Right renal pelvis (tissue), 4 donors: ENCODE measurements around the gene NPAS1. TPM values are rescaled to one million over a fixed set of nuclear protein-coding genes. Genes with fewer than 3 reads are reported as not detected.
A peak's percentile ranks its signal among the peaks of the same experiment; 100 is the strongest.

Source experiments
- DNase-seq, 4 donors: peaks; one replicate each; pipeline ENCODE4 v3.0.0-alpha.2; 2013; ENCODE audit warnings: low read depth in 4 of 4, low spot score in 3 of 4, missing footprints in 1 of 4
- polyA plus RNA-seq, 4 donors: library from polyadenylated mRNA; unstranded; fragments of 120-200 nt; gene quantifications; one replicate each; pipeline ENCODE4 v1.2.1, GENCODE V29; 2013; ENCODE audit not compliant: insufficient read length in 4 of 4

Gene NPAS1
- polyA plus RNA-seq, 4 donors = 1.3 to 3.1 (median 1.4) TPM

DNA sequence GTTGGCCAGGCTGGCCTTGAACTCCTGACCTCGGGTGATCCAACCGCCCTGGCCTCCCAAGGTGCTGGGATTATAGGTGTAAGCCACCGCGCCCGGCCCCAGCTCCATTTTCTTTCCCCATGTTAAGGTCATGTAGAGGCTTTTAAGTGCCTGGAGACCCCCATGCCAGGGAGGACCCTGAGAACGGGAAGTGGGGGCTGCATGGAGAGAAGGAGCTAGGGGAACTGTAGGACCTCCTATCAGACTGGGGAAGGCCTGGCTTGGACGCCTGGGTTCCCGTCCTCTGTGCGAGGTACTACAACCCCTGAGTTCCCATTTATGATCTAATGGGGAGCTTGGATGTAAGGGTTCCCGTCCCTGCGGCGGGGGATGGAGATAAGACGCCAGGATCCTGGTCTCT is 714 bp upstream of the NPAS1 start:
- DNase-seq = no peak

DNA sequence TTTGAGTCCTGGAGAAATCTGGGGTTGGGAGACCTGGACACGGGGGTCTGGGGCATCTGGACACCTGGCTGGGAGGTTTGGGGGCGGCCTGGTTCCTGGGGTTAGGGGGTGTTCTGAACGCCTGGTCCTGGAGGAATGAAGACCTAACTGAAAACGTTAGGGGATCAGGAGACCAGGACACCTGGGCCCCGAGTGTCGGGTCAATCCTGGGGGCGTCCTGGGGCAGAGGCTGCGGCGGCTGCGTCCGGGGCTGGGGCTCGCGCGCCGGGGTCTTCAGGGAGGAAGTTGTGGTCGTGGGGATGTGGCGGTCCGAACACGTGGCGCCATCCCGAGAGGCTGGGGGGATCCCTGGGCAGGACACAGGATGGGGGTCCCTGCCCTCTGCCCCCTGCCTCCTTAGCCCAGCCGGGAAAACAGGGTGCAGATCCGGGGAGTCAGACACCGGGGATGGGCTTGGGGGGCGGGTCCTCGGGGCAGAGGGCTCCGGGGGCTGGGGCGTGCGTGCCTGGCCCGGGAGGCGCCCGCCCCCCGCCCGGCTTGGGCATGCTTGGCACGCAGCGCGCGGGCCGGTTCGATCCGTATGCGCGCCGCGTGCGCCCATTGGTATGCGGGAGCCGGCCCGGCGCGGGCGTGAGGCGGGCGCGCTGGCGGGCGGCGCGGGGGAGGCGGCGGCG is 632 bp downstream of the NPAS1 start:
- DNase-seq = no peak

DNA sequence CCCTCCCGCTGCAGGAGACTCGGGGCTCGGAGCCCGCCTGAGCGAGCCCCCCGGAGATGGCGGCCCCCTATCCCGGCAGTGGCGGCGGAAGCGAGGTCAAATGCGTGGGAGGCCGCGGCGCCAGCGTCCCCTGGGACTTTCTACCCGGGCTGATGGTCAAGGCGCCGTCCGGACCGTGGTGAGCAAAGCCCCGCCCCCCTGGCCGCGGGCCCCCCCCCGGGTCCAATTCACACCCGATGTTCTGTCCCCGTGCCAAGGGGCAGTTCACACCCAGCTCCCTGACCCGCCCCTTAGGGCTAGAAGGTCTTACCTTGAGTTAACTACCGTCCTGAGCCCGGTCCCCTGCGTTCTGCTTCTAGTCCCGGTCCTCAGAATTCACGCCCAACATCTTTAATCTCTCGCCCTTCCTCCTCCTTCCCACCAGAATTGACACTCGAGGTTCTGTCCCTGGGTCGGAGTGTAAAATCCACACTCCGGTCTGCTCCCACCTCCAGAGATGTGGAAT is 1.4 kb downstream of the NPAS1 start:
- DNase-seq = no peak

DNA sequence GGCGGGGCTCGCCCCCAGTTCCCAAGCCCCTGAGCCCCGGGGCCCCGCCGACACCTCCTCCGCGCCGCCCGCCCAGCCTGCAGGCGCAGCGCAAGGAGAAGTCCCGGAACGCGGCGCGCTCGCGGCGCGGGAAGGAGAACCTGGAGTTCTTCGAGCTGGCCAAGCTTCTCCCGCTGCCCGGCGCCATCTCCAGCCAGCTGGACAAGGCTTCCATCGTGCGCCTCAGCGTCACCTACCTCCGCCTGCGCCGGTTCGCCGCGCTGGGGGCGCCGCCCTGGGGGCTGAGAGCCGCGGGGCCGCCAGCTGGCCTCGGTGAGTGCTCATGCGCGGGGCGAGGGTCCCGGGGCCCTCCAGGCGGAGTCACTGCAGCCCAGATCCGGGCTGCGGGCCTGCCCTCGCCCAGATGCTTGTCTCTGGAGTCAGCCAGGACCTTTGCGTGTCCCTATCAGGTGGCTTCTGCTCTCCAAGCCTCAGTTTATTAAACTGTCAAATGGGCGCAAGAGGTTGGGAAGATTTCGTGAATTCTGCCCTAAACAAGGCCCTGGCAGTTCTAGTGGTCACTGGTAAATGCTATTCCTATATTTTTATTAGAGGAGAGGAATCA is 2.0 kb downstream of the NPAS1 start:
- no peak for DNase-seq

DNA sequence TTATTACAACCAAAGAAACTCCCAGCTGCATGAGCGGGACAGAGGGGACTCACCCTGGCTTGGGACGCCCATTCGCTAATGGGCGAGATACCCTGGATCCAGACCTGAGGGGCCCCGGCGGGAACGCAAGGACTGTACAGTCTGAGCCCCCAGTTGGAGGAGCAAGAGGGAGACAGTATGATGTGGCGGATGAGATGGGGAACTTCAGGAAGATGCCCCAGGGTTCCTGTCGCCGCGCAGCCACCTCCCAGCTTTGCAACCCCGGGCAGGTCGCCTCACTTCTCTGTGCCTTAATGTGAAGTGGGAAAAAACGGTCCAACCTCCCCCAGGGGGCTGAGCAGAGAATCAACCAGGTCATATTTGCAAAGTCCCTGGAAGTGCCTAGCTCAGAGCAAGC is 2.5 kb downstream of the NPAS1 start:
- no peak for DNase-seq

DNA sequence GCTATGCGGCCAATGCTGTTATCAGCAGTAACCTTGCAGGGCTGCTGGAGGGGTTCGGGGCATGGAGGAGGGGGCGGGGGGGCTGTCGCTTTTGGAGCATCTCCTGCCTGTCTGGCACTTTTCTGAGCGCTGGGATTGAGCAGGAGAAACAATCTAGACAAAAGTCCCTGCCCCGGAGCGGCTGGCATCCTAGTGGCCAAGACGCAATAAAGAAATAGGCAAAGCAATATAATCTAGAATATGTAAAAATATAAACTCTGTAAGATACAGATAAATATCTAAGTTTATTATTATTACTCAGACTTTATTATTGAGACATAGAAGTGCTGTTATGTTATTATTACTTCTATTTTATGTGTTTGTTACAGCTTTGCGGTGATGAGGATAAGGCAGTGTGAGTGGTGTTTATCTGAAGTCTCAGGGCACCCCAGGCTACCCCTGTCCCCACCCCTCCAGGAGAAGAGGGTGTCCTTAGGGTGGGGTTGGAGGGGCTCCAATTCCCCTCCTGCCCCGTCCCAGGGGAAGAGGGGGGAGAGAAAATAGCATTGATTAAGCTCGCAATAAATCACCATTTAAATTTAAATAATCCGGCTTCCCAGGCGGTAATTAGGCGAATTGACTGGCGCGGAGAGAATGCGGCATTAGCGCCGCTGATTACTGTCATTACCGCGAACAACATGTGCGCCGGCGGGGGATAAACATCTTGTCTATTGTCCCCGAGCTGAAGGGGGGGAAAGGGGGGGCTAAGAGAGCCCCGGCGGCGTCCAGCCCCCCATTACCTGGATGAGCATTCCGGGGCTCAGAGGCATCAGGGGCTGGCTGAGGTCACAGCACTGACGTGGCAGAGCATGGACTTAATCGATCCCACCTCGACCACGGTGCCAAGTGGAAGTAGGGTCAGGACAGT is 3.2 kb downstream of the NPAS1 start:
- no peak for DNase-seq

DNA sequence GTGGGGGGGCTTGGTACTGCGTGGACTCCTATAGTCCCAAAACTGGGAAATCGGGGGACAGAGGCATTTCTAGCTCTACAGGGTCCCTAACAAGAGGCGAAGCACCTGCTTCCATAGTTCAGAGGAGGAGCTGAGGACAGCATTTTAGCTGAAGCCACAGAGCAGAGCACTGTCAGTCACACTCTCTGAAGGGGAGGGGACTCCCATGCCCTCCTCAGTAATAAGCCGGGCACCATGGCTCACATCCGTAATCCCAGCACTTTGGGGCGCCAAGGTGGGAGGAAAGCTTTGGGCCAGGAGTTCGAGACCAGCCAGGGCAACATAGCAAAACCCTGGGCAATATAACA is 3.8 kb downstream of the NPAS1 start:
- DNase-seq = no peak

DNA sequence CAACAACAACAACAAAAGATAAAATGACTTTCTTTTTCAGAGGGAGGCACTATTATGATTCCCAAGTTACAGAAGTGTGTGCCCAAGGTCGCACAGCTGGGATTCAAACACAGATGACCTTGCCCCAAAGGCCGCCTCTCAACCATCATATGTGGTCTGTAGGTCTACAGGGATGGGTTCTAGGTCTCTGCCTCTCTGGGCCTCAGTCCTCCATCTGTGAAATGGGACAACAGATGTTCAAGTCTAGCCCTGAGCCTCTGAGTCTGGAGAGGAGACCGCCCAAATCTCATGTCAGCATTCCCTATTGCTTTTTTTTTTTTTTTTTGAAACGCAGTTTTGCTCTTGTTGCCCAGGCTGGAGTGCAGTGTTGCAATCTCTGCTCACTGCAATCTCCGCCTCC is 4.9 kb downstream of the NPAS1 start:
- DNase-seq = no peak

DNA sequence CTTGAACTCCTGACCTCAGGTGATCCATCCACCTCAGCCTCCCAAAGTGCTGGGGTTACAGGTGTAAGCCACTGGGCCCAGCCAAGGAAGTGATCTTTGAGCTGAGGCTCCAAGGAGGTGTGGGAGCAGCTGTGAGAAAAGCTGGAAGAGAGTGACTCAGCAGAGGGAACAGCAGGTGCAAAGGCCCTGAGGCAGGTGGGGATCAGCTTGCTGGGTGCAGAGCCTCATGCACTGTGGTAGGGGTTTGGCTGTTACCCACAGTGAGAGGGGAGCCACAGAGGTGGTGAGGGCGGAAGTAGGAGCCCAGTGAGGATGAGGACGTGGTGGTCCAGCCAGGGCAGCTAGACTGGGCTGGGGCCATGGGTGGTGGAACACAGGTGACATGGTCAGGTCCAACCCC is 6.5 kb downstream of the NPAS1 start:
- no peak for DNase-seq

DNA sequence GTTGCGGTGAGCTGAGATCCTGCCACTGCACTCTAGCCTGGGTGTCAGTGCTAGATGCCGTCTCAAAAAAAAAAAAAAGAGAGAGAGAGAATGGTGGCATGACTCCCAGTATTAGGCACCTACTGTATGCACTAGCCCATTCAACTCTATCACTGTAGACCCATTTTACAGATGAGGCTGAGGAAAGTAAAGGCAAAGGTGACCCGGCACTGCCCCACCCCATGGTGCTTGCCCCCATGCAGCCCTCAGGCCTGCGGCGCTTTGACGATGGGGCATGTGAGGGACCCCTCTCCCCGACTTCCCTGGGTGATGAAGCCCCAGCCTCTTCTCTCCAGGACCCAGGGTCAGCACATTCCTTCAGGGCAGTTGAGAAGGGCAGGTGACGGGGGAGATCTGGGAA is 7.3 kb downstream of the NPAS1 start:
- DNase-seq = no peak

DNA sequence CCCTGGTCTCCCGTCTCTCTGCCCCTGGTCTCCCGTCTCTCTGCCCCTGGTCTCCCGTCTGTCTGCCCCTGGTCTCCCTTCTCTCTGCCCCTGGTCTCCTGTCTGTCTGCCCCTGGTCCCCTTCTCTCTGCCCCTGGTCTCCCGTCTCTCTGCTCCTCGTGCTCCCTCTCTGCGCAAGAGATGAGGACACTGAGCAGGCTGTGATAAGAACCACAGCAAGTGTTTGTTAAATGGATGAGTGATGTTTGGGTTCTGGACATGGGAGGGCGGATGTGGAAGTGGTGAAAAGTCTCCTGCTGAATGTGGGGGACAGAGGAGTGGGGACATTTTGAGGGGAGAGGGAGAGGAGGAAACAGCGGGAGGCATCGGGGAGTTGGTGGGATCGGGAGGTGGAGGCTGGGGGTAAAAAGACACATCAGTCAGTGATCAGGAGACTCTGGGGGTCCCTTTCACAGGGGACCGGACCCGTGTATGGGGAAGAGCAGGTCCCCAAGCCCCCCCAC is 8.0 kb downstream of the NPAS1 start:
- no peak for DNase-seq

DNA sequence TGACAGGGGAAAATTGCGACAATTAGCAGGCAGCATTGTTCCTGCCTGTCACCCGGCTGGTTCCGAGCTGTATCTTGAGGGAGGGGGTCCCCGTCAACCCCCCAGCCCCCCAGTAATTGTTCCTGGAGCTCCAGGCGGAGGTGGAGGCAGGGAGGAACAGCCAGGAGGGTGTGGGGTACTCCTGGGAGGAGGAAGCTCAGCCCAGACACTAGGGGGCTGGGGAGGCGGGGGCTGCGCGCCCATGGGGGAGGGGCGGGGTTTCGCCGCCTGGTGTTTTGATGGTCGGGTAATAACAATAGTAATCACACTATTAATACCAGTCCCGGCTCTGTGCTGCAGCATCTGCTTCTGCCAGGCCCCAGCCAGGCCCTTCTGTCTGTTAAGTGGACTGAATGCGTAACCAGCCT is 8.6 kb downstream of the NPAS1 start:
- DNase-seq = no peak

DNA sequence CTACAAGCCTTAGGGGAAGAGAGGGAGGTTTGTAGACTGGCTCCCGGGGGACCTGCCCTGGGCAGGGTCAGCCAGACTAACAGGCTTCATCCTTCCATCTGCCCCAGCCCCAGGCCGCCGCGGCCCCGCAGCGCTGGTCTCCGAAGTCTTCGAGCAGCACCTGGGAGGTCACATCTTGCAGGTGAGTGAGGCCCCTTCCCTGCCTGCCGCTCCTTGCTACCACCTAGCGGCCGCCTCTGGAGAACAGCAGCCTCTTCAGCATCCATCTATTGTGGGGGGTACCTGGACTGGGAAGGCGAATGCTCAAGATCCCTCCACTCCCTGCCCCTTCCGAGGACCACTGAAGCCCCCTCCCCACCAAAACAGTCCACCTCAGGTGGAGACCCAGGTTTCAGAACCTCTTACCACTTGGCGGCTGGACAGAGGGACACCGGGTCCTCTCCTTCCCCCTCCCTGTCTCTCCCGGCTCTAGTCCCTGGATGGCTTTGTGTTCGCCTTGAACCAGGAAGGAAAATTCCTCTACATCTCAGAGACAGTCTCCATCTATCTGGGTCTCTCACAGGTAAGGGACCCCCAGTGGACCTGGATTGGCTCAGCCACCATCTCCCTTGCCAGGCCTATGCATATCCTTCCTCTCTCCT is 12.7 kb downstream of the NPAS1 start:
- no peak for DNase-seq

DNA sequence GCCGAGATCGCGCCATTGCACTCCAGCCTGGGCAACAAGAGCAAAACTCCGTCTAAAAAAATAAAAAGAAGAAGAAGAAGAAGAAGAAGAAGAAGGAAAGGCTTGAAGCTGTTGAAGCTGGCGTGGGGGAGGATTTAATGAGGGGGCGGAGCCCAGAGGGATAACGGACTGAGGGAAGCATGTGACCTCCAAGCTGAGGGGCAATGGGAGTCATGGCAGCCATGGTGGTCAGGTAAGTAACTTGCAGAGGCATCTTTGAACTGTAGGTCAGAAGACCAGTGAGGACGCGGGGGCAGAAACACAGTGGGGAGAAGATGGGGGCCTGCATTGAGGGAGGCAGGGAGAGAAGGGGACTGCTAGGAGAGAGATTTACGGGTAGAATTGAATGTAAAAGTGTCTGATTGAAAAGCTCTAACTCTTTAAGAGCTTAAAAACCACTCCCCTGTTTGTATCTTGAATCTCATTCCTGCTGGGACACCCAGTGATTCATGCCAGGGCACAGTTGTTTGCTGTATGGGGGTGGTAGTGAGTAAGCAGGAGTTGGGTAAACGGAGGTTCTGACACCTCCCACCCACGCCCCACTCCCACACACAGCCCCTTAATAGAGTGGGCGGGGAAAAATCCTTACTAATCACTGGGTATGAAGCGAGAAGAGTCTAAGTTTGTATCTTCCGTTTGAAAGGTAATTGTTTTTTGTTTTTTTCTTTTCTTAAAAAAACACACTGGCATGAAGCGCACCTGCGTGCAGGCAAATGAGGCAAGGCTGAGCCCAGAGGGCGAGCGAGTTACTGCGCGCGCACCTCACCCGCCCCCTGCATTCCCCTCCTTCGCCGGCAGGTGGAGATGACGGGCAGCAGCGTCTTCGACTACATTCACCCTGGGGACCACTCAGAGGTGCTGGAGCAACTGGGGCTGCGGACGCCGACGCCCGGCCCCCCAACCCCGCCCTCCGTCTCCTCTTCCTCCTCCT is 15.8 kb downstream of the NPAS1 start:
- peak; percentile 71 to 83 (median 76) for DNase-seq

DNA sequence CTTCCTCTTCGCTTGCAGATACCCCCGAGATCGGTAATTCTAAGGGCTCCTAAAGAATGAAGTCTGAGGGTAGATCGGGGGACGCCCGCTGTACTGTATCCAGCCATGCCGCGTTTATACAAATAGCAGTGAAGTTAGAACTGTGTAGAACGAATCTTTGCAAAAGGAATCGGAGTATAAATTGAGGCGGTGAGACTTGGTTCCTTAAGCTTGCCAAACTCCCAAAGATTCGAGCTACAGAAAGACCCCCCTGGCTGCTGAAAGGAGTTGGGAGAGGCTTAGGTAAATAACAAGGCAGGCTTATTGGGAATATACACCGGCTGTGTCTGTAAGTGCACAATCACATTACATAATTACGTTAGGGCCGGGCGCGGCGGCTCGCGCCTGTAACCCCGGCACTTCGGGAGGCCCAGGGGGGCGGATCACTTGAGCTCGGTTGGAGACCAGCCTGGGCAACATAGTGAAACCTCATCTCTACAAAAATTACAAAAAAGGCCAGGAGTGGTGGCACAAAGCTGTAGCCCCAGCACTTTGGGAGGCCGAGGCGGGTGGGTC is 16.5 kb downstream of the NPAS1 start:
- no peak for DNase-seq

DNA sequence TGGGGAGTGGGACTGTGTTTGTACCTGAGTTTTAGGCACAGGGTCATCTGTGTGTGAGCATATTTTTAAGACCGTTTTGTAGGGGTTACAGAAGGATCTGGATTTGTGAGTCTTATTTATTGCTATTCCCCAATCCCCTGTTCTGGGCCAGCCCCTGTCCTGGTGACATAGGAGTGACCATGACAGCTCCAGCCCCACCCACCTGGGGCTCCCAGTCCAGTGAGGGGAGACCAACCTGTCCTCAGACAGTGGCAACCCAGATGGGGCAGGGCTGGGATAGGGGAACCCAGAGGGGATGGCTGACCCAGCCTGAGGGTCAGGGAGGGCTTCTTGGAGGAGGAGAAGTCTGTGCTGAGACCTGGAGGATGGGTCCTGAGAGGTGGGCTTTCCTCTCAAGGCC is 18.1 kb downstream of the NPAS1 start:
- DNase-seq = no peak

DNA sequence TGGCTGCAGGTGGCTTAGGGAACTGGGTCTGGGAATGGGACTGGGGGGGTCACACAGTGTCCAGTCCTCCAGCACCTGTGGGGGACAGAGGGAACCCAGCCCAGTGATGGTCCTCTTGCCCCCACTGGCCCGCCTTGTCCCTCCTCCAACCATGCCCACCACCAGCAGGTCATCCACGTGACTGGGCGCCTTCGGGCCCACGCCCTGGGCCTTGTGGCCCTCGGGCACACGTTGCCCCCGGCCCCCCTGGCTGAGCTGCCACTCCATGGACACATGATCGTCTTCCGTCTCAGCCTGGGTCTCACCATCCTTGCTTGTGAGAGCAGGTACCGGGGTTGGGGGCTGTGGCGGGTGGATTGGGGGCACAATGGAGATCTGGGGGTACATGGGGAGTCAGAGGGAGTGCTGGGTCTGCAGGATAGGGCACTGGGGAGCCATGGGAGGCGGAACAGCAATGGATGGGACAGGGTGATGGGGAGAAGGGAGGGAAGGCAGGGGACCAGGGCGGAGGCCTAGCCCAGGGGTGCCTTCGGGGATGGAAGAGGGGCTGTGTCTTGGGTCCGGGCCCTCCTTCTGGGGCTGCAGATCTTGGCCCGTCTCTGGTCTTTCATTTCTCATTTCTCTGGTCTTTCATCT is 19.7 kb downstream of the NPAS1 start:
- no peak for DNase-seq

DNA sequence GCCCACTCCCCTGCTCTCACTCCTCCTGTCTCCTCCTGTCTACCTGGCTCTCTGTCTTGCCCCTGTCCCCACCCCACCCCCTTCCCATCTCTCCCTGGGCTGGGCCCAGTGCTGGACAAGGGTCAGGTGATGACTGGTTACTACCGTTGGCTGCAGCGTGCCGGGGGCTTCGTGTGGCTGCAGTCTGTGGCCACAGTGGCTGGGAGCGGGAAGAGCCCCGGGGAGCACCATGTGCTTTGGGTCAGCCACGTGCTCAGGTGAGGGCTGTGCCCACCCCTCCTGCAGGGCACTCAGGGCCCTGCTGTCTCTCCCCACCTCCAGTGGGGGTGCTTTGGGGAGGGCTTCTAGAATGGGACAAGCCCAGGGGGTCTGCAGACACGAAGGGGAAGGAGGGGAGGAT is 21.2 kb downstream of the NPAS1 start:
- DNase-seq = no peak
